ENCODE measurements around the gene WIZ. TPM values are rescaled to one million over a fixed set of nuclear protein-coding genes. Genes with fewer than 3 reads are reported as not detected.
A peak's percentile ranks its signal among the peaks of the same experiment; 100 is the strongest.

The WIZ gene
- total and polyA plus RNA-seq, 2 of the 8 experiments (the other 6 are each of a cell fraction or from before 2014, with no cell fraction given) = 12.5 to 33.2 TPM

GRCh38 chr19:15418579-15419412, 31.0 kb downstream of the WIZ start, which contains the start of gene AKAP8L (continued):
- TF ChIP-seq CHD7 (IDR thresholded peaks at IDR 0.05; ENCODE audit: insufficient replicate concordance, low read length) = no peak
- no peak; the same call in 1 of the 2 replicates for TF ChIP-seq JUND (IDR thresholded peaks at IDR 0.05; ENCODE audit: low read length)
- TF ChIP-seq RBBP5 (IDR thresholded peaks at IDR 0.05; ENCODE audit: borderline replicate concordance, low read depth, low read length) = no peak
- TF ChIP-seq POU5F1 (IDR thresholded peaks at IDR 0.05; ENCODE audit: low read depth, low read length) = no peak
- no peak for TF ChIP-seq SUZ12 (IDR thresholded peaks at IDR 0.05; ENCODE audit: low read length)
- peak; percentile 98 for TF ChIP-seq PHF8 (conservative IDR thresholded peaks at IDR 0.05; ENCODE audit: low read depth, low read length)
- TF ChIP-seq POLR2AphosphoS5 (IDR thresholded peaks at IDR 0.05; ENCODE audit: low read depth, low read length) = peak; percentile 99
- TF ChIP-seq JUN (IDR thresholded peaks at IDR 0.05; ENCODE audit: low read depth, low read length) = no peak
- TF ChIP-seq TAF7 (optimal IDR thresholded peaks at IDR 0.05; ENCODE audit: borderline replicate concordance, low read depth, low read length) = peak; percentile 53

All from H1 (cell line).